Stimulated activated naive CD8-positive, alpha-beta T cell treated with anti-CD3 and anti-CD28 coated beads, Interleukin-15, amount 100 ng/mL, for 72 hours (primary cell): ENCODE data around the gene PGLYRP2.
"Not testable (repeated sequence)": the region's sequence is repeated elsewhere in the genome, so short reads cannot be mapped to it uniquely, and the experiment has no call there.

Source experiments
- ATAC-seq: fragments of 150-1000 bp; cut with Tn5 transposase; 2 replicates; pipeline ENCODE4 v1.10.0; 2021; ENCODE audit warnings: mild to moderate bottlenecking, moderate library complexity
- DNase-seq, 2 donors: peaks; one replicate each; pipeline ENCODE4 v3.0.0; 2021 to 2022
- H3K27ac Mint-ChIP-seq, 2 donors: one replicate each; pipeline ENCODE4 v1.8.0; 2022; ENCODE audit warnings: mild to moderate bottlenecking in 2 of 2, mixed read lengths in 2 of 2, moderate library complexity in 2 of 2
- H3K27me3 Mint-ChIP-seq: one replicate; pipeline ENCODE4 v1.8.0; 2022; ENCODE audit warnings: mixed read lengths
- H3K4me1 Mint-ChIP-seq: one replicate; pipeline ENCODE4 v1.8.0; 2022; ENCODE audit warnings: mild to moderate bottlenecking, mixed read lengths
- H3K4me3 Mint-ChIP-seq, 2 donors: one replicate each; pipeline ENCODE4 v1.8.0; 2022; ENCODE audit warnings: mild to moderate bottlenecking in 2 of 2, mixed read lengths in 2 of 2, moderate library complexity in 1 of 2
- H3K9me3 Mint-ChIP-seq, 2 donors: one replicate each; pipeline ENCODE4 v1.8.0; 2022; ENCODE audit warnings: mixed read lengths in 2 of 2

The PGLYRP2 gene, protein sequence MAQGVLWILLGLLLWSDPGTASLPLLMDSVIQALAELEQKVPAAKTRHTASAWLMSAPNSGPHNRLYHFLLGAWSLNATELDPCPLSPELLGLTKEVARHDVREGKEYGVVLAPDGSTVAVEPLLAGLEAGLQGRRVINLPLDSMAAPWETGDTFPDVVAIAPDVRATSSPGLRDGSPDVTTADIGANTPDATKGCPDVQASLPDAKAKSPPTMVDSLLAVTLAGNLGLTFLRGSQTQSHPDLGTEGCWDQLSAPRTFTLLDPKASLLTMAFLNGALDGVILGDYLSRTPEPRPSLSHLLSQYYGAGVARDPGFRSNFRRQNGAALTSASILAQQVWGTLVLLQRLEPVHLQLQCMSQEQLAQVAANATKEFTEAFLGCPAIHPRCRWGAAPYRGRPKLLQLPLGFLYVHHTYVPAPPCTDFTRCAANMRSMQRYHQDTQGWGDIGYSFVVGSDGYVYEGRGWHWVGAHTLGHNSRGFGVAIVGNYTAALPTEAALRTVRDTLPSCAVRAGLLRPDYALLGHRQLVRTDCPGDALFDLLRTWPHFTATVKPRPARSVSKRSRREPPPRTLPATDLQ

DNA sequence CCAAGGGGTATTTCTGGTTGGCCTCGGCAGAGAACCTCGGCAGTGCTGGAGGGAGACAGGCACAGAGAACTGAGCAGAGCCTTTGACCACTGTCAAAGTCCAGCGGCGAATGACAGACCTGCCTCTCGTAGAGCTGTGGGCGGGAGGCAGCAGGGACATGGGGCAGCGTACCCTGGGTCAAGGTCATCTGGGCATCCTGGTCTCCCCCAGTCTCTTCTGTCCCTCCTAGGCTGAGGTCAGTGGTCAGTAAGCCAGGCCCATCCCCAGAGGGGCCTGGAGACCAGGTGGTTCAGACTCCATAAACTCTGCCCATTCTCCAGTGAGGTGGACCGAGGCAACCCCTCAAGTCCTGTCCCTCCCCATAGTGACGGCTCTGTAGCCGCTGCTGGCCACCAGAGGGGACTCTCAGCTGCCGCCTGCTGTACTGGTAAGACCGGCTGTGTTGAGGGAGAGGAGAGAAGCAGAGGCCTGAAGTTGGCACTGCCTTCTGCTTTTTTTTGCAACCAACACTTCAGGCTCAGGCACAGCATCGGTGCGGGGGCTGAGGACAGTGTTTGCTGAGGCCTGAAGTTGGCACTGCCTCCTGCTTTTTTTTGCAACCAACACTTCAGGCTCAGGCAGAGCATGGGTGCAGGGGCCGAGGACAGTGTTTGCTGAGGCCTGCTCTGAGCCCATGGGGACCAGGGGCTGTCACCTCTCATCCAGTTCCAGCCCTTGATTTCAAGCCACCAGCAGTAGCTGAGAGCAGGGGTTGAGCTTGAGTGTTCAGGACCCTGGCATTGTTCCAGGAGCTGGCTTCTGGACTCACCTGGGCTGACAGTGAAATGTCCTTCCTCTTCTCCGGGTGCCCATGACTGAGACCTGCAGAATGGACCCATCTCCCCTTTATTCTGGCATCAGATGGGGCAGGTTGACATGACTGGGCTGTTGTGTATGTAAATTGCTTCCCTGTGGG is at the start of gene PGLYRP2:
PGLYRP2 (minus strand) TSS at position 111 of the 955 bp plus-strand sequence. CDS start 130 bp downstream, outside the sequence.
- H3K9me3 Mint-ChIP-seq = no peaks in the 10 kb centered on the region
- H3K4me3 Mint-ChIP-seq = no peak within 1 kb of the TSS
- peaks cover 57% of the 10 kb centered on the region for H3K4me1 Mint-ChIP-seq
- peak within 1 kb of the TSS; percentile 40 to 91 for H3K27ac Mint-ChIP-seq
- no peaks in the 10 kb centered on the region for H3K27me3 Mint-ChIP-seq
- ATAC-seq (peak; percentile 70), DNase-seq (no peak)

DNA sequence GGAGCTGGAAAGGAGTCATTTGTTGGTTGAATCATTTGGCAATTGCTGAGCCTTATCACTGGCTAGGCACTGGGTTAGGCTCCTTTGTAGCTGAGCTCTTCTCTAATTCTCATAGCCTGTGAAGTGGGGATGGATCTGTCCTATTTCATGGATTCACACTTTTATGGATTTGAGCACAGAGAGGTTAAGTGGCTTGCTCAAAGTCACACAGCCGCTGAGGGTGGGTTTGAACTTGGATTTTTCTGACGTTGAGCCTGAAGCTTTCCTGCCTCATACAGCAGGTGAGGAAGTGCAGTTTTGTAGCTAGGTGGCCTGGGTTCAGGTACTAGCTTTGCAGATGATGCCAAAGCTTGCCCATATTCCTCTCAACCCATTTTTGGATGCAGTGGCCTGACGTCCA is 48.4 kb upstream of the PGLYRP2 start:
- no peak overlapping the region for H3K27ac Mint-ChIP-seq
- no peak for ATAC-seq

DNA sequence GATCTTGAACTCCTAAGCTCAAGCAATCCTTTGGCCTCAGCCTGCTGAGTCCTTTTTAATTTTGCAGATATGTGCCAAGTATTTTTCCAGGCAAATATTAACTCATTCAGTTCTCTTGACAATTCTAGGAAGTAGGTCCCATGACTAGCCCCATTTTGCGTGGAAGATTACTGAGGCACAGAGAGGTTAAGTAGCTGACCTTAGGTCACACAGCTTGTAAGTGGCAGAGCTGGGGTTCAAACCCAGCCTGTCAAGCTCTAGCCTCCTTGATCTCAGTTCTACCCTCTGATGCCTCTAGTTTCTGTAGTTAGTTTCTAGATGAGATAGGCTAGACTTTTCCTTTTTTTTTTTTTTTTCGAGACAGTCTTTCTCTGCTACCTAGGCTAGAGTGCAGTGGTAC is 47.1 kb upstream of the PGLYRP2 start:
- peaks cover 15% of the 10 kb centered on the region for H3K4me1 Mint-ChIP-seq
- ATAC-seq = no peak
- H3K27ac Mint-ChIP-seq = no peak overlapping the region
- no peak for DNase-seq
- no peak overlapping the region for H3K4me3 Mint-ChIP-seq
- H3K9me3 Mint-ChIP-seq = peaks cover 6 to 14% of the 10 kb centered on the region in 2 donors
- no peaks in the 10 kb centered on the region for H3K27me3 Mint-ChIP-seq

More for the DNA sequence above, 48.4 kb upstream of the PGLYRP2 start:
- peaks cover 23% of the 10 kb centered on the region for H3K4me1 Mint-ChIP-seq
- peaks cover 6 to 14% of the 10 kb centered on the region in 2 donors for H3K9me3 Mint-ChIP-seq
- no peak for DNase-seq
- H3K27me3 Mint-ChIP-seq = no peaks in the 10 kb centered on the region
- no peak overlapping the region for H3K4me3 Mint-ChIP-seq

DNA sequence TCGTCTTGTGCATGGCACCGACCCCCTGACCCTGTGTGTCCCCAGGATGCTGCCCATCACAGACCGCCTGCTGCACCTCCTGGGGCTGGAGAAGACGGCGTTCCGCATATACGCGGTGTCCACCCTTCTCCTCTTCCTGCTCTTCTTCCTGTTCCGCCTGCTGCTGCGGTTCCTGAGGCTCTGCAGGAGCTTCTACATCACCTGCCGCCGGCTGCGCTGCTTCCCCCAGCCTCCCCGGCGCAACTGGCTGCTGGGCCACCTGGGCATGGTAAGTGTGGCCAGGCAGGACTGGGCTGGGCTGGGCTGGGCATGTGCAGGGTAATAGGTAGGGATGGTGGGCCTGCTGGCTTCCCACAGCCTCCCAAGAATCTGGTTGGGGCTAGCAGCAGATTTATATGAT is 46.0 kb upstream of the PGLYRP2 start:
- ATAC-seq = no peak
- Mint-ChIP-seq H3K4me3 (no peak overlapping the region), H3K27me3 (no peaks in the 10 kb centered on the region), H3K9me3 (peaks cover 2 to 9% of the 10 kb centered on the region in 2 donors), H3K27ac (no peak overlapping the region), H3K4me1 (peaks cover 15% of the 10 kb centered on the region)
- no peak for DNase-seq

DNA sequence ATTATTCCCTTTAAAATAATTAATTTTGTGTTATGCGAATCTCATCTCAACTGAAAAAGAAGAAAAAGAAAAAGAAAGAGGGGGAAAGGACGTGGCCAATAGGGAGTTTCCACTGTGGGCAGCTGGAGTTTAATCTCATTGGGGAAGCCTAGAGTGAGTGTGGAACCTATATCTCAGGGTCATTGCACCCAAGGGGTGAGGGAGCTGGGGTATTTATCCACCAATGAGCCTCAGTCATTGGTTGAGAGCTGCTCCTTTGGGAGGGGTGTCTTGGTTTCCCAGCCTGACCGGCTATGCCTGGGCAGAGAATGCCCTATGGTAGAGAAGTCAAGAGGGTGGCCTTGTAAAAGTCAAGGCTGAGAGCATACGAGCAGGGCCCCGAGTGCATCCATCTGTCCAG is 45.5 kb upstream of the PGLYRP2 start:
- no peaks in the 10 kb centered on the region for H3K27me3 Mint-ChIP-seq
- peaks cover 15% of the 10 kb centered on the region for H3K4me1 Mint-ChIP-seq
- H3K9me3 Mint-ChIP-seq = peaks cover 0 to 4% of the 10 kb centered on the region in 2 donors
- ATAC-seq = no peak
- no peak overlapping the region for H3K27ac Mint-ChIP-seq
- no peak for DNase-seq
- no peak overlapping the region for H3K4me3 Mint-ChIP-seq

DNA sequence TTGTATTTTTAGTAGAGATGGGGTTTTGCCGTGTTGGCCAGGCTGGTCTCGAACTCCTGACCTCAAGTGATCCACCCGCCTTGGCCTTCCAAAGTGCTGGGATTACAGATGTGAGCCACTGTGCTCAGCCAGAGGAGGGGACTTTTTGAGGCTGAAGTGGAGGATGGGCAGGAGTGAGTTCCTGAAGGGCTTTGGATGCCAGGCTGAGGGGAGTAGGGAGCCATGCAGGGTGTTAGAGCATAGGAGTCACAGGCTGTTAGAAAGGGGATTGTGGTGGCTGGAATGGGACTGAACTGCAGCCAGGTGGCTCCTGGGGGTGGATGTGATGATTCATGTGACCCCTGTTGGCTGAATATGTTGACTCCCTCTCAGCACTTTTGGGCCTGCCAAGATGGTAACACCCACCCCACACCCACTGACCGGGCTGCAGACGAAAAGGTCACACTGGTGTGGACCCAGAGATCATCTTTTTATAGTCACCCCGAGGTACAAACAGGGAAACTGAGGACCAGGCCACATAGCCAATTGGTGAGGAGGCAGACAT is 40.2 kb upstream of the PGLYRP2 start:
- Mint-ChIP-seq H3K27ac (peak overlapping the region in 1 of 2 donors; percentile 21), H3K9me3 (peaks cover 12 to 19% of the 10 kb centered on the region in 2 donors), H3K27me3 (peaks cover 7% of the 10 kb centered on the region), H3K4me3 (no peak overlapping the region), H3K4me1 (peaks cover 37% of the 10 kb centered on the region)
- ATAC-seq (no peak), DNase-seq (no peak)

DNA sequence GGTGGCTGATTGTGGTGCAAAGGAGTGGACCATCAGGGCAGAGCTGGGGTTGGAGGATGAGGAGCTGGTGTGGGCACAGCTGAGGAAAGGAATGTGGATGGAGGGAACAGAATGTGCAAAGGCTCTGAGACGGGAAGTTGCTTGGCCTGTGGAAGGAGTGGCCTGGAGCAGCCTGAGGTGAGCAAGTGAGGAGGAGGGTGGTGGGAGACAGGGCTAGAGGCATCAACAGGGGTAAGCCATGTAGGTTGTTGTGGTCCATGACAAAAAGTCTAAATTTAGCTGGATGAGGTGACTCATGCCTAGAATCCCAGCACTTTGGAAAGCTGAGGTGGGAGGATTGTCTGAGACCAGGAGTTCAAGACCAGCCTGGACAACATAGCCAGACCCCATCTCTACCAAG is 38.5 kb upstream of the PGLYRP2 start:
- DNase-seq (no peak), ATAC-seq (no peak)
- Mint-ChIP-seq H3K4me3 (no peak overlapping the region), H3K9me3 (peaks cover 12 to 19% of the 10 kb centered on the region in 2 donors), H3K27me3 (peaks cover 7% of the 10 kb centered on the region), H3K27ac (no peak overlapping the region), H3K4me1 (peaks cover 28% of the 10 kb centered on the region)

DNA sequence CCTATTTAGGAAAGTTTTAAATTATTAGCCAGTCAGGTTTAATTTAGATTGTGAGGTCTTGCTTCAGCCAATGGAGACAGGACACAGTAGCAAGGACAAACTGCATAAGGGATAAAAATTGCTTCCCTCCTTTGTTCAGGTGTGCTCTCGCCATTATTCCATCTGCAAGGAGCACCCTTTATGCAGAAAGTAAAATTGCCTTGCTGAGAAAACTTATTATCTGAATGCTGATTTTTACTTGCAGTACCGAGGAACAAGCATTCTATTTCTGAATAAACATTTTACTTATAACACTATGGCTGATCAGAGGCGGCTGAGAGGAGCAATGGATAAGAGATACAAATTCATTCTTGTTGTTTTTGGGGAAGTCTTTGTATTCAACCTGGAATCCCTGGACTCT is 37.1 kb upstream of the PGLYRP2 start:
- Mint-ChIP-seq H3K9me3 (peaks cover 12 to 19% of the 10 kb centered on the region in 2 donors), H3K27ac (no peak overlapping the region), H3K4me3 (no peak overlapping the region), H3K27me3 (peaks cover 7% of the 10 kb centered on the region), H3K4me1 (peaks cover 28% of the 10 kb centered on the region)
- DNase-seq (no peak), ATAC-seq (no peak)

DNA sequence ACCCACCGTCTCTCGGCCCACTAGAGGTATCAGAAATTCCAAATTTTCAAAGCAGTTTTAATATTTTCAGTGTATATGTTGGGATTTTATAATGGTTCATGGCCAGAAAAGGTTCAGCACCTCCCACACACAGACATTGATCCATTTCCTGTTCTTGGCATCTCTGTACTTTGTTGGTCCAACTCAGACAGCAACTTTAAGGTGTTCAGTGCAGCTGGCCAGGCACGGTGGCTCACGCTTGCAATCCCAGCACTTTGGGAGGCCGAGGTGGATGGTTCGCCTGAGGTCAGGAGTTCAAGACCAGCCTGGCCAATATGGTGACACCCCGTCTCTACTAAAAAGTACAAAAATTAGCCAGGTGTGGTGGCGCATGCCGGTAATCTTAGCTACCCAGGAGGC is 35.9 kb upstream of the PGLYRP2 start:
- Mint-ChIP-seq H3K27ac (peak overlapping the region; percentile 98), H3K4me3 (peak overlapping the region; percentile 55 to 73)

DNA sequence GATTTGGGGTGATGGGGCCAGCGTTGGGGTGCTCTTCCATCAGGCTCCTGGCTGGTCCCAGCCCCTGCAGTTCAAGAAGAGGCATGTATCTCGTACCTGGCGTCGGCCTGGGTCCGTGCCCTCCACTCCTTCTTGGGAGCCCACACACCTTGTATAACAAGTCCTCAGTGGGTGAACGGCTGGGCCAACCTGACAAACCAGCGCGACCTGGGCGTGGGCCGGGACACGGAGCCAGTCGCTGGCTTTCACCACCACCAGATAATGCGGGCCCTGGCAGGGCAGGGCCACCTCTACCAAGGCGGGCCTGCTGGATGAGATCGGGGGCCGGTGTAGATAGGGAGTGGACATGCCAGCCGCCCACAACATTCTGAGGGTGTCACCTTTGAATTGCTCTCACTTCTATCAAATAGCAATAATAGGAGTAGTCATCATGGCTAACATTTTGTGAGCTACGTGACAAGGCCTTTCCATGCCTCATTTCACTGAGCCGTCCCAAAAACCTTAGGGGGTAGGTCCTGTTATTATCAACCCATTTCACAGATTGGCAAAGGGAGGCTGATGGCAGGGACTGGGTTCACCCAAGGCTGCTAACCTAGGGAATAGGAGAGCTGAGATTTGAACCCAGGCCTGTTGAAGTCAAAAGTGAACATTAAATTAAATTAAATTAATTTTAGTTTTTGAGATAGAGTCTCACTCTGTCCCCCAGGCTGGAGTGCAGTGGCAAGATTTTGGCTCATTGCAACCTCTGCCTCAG is 32.5 kb upstream of the PGLYRP2 start:
- H3K27me3 Mint-ChIP-seq = peaks cover 33% of the 10 kb centered on the region
- no peak overlapping the region for H3K4me3 Mint-ChIP-seq
- ATAC-seq = no peak
- no peak overlapping the region for H3K27ac Mint-ChIP-seq
- no peak for DNase-seq
- peaks cover 49% of the 10 kb centered on the region for H3K4me1 Mint-ChIP-seq
- H3K9me3 Mint-ChIP-seq = peaks cover 6 to 7% of the 10 kb centered on the region in 2 donors

More for the DNA sequence above, 35.9 kb upstream of the PGLYRP2 start:
- peaks cover 12 to 19% of the 10 kb centered on the region in 2 donors for H3K9me3 Mint-ChIP-seq
- peaks cover 34% of the 10 kb centered on the region for H3K4me1 Mint-ChIP-seq
- not testable (repeated sequence) for H3K27me3 Mint-ChIP-seq, DNase-seq
- ATAC-seq = peak; percentile 15

DNA sequence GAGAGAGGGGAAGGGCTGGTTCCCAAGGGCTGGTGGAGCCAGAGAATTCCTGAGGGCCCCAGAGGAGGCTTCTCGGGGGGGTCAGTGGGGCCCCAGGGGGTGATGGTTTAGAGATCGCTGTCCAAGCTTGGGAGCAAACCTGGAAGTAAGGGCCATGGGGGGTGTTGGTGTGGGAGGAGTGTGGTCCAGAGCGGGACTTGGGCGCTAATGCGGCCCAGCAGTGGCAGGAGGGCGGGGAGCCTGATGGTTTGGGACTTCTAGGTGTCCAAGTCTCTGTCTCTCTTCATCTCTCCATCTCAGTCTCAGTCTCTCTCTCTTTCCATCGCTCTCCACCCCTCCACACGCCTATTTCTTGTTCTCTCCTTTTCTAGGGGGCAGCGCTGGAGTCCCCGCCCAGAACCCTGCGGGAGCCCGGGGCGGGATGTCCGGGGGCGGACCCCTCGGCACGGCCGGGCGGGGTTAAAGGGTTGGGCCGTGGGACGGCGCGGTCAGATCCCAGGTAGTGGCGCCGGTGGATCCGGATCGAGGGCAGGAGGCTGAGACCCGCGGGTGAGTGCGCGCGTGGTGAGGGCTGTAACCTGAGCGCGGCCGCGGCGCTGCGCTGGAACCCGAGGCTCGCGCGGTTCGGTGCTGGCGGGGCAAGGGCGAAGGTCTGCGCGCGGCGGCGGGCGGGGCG is 28.9 kb upstream of the PGLYRP2 start, which contains the start of gene CYP4F22:
CYP4F22 (plus strand) TSS at position 491 of the 676 bp plus-strand sequence. CDS start 16,812 bp downstream, outside the sequence.
- ATAC-seq = peak; percentile 60
- Mint-ChIP-seq H3K4me1 (peaks cover 41% of the 10 kb centered on the region), H3K4me3 (peak within 1 kb of the TSS; percentile 82 to 85), H3K27ac (peak within 1 kb of the TSS; percentile 77 to 89), H3K27me3 (peaks cover 33% of the 10 kb centered on the region), H3K9me3 (no peaks in the 10 kb centered on the region)
- DNase-seq = peak; percentile 15 to 20

DNA sequence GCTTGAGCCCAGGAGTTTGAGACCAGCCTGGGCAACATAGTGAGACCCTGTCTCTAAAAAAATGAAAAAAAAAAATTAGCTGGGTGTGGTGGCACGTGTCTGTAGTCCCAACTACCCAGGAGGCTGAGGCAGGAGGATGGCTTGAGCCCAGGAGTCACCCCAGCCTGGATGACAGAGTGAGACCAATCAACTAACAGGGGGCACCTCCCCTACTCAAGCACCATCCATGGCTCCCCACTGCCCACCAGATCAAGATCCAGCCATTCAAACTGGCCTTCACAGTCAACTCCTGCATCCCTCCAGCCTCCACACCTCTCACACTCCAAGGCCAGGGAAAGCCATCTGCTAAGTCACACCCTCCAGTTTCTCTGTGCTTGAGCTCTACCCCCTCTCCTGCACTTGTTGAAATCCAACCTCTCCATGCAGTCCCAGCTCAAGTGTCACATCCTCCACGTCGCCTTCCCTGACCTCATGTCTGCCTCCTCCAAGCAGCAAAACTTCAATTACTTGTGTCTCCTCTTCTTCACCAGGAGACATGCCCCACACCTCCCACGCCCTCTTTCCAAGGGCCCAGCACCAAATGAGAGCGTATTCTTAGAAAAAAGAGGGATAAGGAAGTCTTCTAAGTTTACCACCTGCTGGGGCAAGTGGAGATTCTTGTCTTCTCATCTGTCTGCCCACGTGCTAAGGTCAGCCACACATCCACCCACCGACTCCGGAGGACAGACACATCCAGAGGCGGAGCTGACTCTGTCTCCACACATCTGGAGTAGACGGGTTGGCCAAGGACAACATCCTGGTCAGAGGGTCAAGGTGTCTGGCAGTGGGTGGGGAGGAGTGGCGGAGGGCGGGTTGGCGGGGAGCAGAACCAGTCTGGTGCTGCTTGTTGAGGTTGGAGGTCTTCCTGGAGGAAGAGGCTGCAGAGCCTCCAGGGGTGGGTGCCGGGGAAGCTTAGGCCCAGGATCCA is 28.1 kb upstream of the PGLYRP2 start:
- no peak for DNase-seq
- H3K4me1 Mint-ChIP-seq = peaks cover 41% of the 10 kb centered on the region
- H3K4me3 Mint-ChIP-seq = peak overlapping the region; percentile 82 to 85
- H3K27ac Mint-ChIP-seq = no peak overlapping the region
- no peaks in the 10 kb centered on the region for H3K9me3 Mint-ChIP-seq
- peaks cover 33% of the 10 kb centered on the region for H3K27me3 Mint-ChIP-seq
- ATAC-seq = no peak

DNA sequence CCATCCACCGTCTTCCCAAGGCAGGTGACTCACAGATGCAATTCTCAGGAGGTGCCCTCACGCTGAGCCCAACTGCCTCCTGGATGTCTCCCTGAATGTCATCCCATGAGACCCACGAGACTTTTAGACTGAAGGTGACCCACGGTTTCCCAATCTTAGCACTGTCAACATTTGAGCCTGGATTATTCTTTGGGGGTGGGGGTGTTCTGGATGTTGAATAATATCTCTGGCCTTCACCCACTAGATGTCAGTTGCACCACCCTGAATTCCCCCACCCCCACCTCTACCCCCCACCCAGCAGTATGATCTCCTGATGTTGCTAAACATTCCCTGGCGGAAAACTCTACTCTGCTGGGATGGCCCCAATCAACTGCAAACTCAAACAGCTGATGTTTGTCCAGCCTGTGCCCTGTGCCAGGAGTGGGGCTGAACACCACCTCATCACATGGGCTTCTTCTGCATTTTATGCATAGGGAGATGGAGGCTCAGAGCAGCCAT is 26.8 kb upstream of the PGLYRP2 start:
- H3K27ac Mint-ChIP-seq = peak overlapping the region in 1 of 2 donors; percentile 46
- H3K9me3 Mint-ChIP-seq = no peaks in the 10 kb centered on the region
- DNase-seq (no peak), ATAC-seq (no peak)
- H3K4me1 Mint-ChIP-seq = peaks cover 41% of the 10 kb centered on the region
- H3K27me3 Mint-ChIP-seq = peaks cover 33% of the 10 kb centered on the region
- no peak overlapping the region for H3K4me3 Mint-ChIP-seq
